IPS-20b (cell line): ENCODE results near the gene ANKS4B.
A peak's percentile ranks its signal among the peaks of the same experiment; 100 is the strongest.
"Not testable (repeated sequence)": the region's sequence is repeated elsewhere in the genome, so short reads cannot be mapped to it uniquely, and the experiment has no call there.

ENCODE experiments used
- H3K27ac ChIP-seq: one replicate; pipeline ENCODE4 v1.5.1; 2013; ENCODE audit warnings: low read length
- H3K27me3 ChIP-seq: 2 replicates; pipeline ENCODE4 v1.6.1; 2013; ENCODE audit warnings: mild to moderate bottlenecking, low read length, inconsistent platforms; ENCODE audit not compliant: insufficient read depth
- H3K36me3 ChIP-seq: 2 replicates; pipeline ENCODE4 v1.6.1; 2013; ENCODE audit warnings: low read depth, mild to moderate bottlenecking, inconsistent platforms, low read length, moderate library complexity; ENCODE audit not compliant: insufficient read depth
- H3K4me1 ChIP-seq: 2 replicates; pipeline ENCODE4 v1.6.1; 2013; ENCODE audit warnings: mild to moderate bottlenecking, control low read depth, inconsistent platforms, low read length, moderate library complexity; ENCODE audit not compliant: insufficient read depth
- H3K4me3 ChIP-seq: 2 replicates; pipeline ENCODE4 v1.5.1; 2013; ENCODE audit warnings: mild to moderate bottlenecking, low read length, inconsistent platforms
- H3K9ac ChIP-seq: 2 replicates; pipeline ENCODE4 v1.6.1; 2013; ENCODE audit warnings: low read depth, mild to moderate bottlenecking, inconsistent platforms, low read length, moderate library complexity
- H3K9me3 ChIP-seq: 2 replicates; pipeline ENCODE4 v1.6.1; 2013; ENCODE audit warnings: mild to moderate bottlenecking, low read depth, low read length, inconsistent platforms; ENCODE audit not compliant: insufficient read depth

ANKS4B gene

DNA sequence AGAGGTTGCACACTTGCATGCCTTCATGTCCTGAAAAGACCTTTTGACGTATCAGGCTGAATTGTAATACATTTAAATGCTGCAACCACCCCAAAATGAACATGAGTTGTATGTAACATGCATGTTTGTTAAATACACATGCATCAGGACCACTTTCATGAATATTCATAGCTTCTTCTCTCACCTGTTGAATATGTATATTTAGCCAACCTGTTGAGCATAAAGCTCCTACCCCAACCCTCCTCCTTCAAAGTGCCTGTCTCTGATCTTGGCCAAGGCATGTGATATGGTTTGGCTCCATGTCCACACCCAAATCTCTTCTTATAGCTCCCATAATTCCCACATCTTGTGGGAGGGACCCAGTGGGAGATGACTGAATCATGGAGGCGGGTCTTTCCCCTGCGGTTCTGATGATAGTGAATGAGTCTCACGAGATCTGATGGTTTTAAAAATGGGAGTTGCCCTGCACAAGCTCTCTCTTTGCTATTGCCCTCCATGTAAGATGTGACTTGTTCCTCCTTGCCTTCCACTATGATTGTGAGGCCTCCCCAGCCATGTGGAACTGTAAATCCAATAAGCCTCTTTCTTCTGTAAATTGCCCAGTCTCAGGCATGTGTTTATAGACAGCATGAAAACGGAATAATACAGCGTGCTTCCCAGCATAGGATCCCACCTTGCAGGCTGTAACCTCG lies 48.3 kb downstream of the ANKS4B start:
- peaks cover 6% of the 10 kb centered on the region; the same call in 1 of the 2 replicates for H3K4me1 ChIP-seq
- H3K36me3 ChIP-seq, result no peaks in the 10 kb centered on the region
- no peak overlapping the region for H3K27ac ChIP-seq
- H3K27me3 ChIP-seq, result peaks cover 36% of the 10 kb centered on the region
- H3K9ac ChIP-seq, result no peak overlapping the region
- no peaks in the 10 kb centered on the region; the same call in 1 of the 2 replicates for H3K9me3 ChIP-seq
- H3K4me3 ChIP-seq, result no peak overlapping the region

DNA sequence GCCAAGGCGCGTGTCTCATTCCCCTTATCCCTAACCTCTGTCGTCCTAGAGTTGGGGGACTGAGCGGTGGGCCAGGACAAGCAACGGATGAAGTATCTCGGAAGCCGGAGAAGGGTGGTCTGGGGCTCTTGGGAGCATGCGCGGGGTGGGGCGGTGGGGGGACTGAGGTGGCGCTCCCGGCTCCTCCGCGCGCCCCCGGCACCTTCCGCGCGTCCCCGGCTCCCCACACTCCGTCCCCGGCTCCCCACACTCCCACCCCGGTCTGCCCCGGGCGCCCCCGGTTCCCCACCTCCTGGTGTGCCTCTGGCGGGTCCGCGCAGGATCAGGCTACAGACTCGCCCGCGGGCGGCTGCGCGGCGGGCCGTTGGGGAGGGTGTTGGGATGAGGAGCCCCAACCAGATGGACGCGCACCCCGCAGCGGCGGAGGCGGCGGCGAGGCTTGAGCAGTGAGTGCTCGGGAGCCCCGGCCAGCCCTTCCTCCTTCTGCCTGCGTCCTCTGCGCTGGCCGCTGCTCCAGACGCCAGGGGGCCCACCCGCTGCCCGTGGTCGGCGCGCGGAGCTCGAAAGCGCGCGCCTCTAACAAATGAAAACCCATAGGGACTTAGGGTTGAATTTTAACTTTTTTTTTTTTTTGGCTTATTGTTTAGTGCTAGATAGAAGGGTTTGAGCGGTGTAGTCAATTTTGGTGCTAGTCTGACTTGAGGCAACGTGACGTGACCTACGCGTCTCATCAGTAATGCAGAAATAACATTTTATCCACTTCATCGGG lies 50.2 kb downstream of the ANKS4B start:
- Histone ChIP-seq H3K9ac (peak overlapping the region; percentile 53; the same call in 1 of the 2 replicates), H3K36me3 (no peaks in the 10 kb centered on the region), H3K27ac (no peak overlapping the region), H3K4me1 (peaks cover 6% of the 10 kb centered on the region; the same call in 1 of the 2 replicates), H3K27me3 (peaks cover 19% of the 10 kb centered on the region), H3K9me3 (no peaks in the 10 kb centered on the region; the same call in 1 of the 2 replicates), H3K4me3 (peak overlapping the region; percentile 78)

DNA sequence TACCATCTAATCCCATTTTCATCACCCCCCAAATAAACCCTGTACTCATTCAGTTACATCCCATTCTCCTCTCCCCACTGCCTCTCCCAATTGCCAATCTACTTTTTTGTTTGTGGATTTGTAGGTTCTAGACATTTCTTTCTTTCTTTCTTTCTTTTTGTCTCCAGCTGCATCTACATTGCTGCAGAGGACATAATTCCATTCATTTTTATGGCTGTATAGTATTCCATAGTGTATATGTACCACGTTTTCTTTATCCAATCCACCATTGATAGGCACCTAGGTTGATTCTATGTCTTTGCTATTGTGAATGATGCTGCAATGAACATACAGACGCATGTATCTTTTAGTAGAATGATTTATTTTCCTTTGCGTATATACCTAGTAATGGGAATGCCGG lies 50.9 kb downstream of the ANKS4B start:
- Histone ChIP-seq H3K4me3 (peak overlapping the region; percentile 78), H3K4me1 (peaks cover 6% of the 10 kb centered on the region; the same call in 1 of the 2 replicates), H3K9ac (peak overlapping the region; percentile 53; the same call in 1 of the 2 replicates), H3K27me3 (peaks cover 12% of the 10 kb centered on the region), H3K9me3 (no peaks in the 10 kb centered on the region; the same call in 1 of the 2 replicates), H3K36me3 (no peaks in the 10 kb centered on the region), H3K27ac (no peak overlapping the region)

DNA sequence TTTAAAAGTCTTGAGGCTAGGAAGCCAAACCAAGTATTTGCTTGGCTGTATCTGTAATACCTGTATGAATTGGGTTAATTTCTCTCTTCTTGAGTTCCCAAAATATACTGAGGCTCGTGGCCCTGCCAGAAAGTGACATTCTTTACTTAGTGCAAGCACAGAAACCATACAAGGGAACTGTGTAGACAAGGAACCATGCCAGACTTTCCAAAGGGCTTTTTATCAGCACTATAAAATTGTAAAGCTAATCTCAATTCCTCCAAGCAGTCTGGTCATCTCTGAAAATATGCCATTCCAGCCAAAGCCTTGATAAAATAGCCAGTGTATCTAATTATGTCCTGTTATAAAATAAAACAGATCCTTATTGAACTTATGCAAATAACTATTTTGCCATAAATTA lies 51.8 kb downstream of the ANKS4B start:
- Histone ChIP-seq H3K27me3 (peaks cover 8% of the 10 kb centered on the region), H3K4me3 (no peak overlapping the region), H3K9me3 (no peaks in the 10 kb centered on the region; the same call in 1 of the 2 replicates), H3K9ac (no peak overlapping the region), H3K4me1 (peaks cover 6% of the 10 kb centered on the region; the same call in 1 of the 2 replicates), H3K36me3 (no peaks in the 10 kb centered on the region), H3K27ac (no peak overlapping the region)

DNA sequence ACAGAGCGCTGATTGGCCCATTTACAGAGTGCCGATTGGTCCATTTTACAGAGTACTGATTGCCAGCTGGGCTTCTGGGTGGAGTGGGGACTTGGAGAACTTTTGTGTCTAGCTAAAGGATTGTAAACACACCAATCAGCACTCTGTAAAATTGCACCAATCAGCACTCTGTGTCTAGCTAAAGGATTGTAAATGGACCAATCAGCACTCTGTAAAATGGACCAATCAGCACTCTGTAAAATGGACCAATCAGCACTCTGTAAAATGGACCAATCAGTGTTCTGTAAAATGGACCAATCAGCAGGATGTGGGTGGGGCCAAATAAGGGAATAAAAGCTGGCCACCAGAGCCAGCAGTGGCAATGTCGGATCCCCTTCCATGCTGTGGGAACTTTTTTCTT lies 56.3 kb downstream of the ANKS4B start:
- H3K27me3 ChIP-seq, H3K36me3 ChIP-seq: not testable (repeated sequence)

DNA sequence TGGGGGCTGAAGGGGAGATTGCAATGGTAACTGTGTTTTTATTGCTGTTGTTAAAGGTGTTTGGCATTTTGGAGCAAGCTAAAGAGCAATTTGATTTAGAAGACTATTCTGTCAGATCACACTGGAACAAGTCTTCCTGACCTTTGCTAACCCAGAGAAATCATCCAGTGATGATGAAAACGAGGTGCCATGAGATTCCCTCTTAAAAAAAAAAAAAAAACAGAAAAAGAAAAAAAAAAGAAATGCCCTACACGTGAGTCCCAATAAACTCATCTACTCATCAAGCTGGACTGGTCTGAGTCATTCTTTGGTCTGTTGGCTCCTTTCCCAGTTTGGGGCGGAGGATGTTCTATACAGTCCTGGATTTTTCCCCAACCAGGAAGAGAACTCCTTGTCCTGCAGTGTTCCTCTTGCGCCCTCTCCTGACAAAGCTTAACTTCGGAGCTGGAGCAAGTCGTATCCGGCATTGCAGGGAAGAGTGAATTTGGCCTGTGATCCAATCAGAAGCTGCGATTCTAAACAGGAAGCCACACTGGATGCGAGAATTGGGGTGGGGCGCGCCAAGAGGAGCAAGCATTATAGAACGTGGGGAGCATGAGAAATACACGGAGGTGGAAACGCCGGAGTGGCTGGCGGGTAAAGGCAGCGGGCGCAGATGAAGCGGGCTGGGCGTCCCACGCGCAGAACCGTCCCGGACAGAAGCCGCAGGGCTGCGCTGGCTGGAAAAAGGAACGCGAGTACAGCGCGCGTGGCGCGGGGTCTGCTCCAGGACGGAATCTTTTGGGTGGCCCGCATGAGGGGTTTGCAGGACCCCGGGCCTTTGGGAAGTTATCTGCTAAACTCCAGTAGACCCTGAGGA lies 67.0 kb downstream of the ANKS4B start:
- peaks cover 49% of the 10 kb centered on the region for H3K27me3 ChIP-seq
- H3K9ac ChIP-seq, result no peak overlapping the region
- no peaks in the 10 kb centered on the region for H3K9me3 ChIP-seq
- peaks cover 12% of the 10 kb centered on the region for H3K4me1 ChIP-seq
- H3K36me3 ChIP-seq, result no peaks in the 10 kb centered on the region
- no peak overlapping the region for H3K27ac ChIP-seq
- peak overlapping the region; percentile 79 for H3K4me3 ChIP-seq

More for the DNA sequence above, 56.3 kb downstream of the ANKS4B start:
- not testable (repeated sequence) for H3K9me3 ChIP-seq, H3K4me1 ChIP-seq, H3K4me3 ChIP-seq, H3K9ac ChIP-seq, H3K27ac ChIP-seq

DNA sequence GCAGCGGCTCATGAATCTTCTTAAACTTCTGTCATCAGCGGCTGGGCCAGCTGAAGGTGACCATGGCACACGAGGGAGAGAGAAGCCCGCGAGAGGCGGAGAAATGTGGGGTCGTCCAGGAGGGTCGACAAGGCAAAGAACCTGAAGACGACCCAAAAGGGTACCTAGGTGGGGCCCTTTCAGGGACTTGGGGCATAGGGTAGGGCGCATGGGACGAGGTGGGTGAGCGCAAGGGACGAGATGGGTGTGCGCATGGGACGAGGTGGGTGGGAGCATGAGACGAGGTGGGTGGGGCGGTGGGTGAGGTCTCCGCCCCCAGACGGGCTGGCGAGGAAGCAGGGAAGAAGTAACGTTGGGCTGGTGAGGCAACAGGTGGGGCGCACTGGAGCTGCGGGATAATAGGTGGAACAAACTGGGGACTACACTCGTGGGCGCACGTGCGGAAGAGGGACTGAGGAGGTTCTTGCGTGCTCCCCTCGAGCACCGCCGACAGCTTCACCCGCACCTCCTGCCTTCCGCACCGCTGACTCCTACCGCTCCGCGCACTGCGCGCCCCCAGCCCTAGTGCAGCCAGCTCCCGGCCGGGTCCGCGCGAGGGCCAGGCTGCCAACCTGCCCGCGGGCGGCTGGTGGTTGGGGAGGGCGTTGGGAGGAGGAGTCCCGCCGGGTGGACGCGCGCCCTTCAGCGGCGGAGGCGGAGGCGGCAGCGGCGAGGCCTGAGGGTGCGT lies 67.8 kb downstream of the ANKS4B start:
- Histone ChIP-seq H3K27me3 (peaks cover 54% of the 10 kb centered on the region), H3K9ac (no peak overlapping the region), H3K4me1 (peaks cover 12% of the 10 kb centered on the region), H3K4me3 (peak overlapping the region; percentile 79), H3K9me3 (no peaks in the 10 kb centered on the region), H3K27ac (no peak overlapping the region), H3K36me3 (no peaks in the 10 kb centered on the region)

DNA sequence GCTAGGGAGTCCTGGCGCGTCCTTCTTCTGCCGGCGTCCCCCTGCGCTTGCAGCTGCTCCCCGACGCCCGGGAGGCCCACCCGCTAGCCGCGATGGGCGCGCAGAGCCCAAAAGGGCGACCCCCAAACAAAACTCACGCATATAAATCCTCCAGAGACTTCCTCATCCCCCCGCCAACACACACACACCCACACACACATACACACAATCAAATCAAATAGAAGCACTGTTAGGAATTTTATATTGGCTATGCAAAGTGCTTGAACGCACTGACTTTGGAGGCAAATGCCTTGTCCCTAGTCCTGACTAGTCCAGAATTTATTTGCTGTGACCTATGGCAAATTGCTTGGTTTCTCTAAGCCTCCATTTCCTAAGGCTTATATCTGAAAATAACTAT lies 68.4 kb downstream of the ANKS4B start:
- Histone ChIP-seq H3K9me3 (no peaks in the 10 kb centered on the region), H3K27ac (no peak overlapping the region), H3K9ac (no peak overlapping the region), H3K27me3 (peaks cover 54% of the 10 kb centered on the region), H3K36me3 (no peaks in the 10 kb centered on the region), H3K4me3 (peak overlapping the region; percentile 79), H3K4me1 (peaks cover 12% of the 10 kb centered on the region)

DNA sequence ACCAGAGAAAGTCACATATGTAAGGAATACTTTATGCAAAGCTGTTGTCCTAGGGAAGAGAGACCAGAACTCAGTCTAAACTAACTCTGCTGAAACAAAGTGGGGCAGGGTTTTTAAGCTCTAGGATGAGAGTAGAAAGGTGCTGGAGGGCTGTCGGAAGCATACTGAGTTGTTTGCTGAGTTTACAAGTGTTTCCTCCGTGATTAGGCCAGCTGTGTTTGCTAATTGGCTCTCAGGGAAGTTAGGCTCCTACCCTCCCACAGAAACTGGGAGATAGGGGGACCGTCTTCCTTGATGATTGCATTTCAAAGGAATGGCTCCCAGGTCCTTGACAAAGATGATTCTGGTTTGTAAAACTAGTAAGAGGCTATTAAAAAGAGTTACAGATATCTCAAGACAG lies 69.0 kb downstream of the ANKS4B start:
- peak overlapping the region; percentile 79; the same call in 1 of the 2 replicates for H3K4me3 ChIP-seq
- H3K9ac ChIP-seq, result no peak overlapping the region

DNA sequence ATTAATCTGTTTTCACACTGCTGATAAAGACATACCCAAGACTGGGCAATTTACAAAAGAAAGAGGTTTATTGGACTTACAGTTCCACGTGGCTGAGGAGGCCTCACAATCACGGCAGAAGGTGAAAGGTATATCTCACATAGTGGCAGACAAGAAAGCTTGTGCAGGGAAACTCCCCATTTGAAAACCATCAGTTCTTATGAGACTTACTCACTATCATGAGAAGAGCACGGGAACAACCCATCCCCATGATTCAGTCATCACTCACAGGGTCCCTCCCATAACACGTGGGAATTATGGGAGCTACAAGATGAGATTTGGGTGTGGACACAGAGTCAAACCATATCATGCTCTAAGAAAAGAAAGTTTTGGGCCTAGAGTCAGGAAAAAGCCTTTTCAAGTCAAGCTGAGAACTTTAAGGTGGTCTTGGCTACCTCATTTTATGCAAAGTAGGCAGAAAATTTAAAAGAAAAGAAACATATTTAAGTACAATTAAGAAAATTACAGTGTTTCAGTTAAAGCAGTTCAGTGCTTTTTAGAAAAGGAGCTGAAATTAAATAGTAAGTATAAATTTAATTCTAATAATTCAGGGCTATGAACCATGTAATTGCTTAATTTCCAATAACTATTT lies 69.5 kb downstream of the ANKS4B start:
- no peaks in the 10 kb centered on the region for H3K9me3 ChIP-seq
- H3K4me1 ChIP-seq, result peaks cover 12% of the 10 kb centered on the region
- no peaks in the 10 kb centered on the region for H3K36me3 ChIP-seq
- peaks cover 54% of the 10 kb centered on the region for H3K27me3 ChIP-seq
- H3K27ac ChIP-seq, result no peak overlapping the region
- H3K9ac ChIP-seq, result no peak overlapping the region
- no peak overlapping the region for H3K4me3 ChIP-seq

More for the DNA sequence above, 69.0 kb downstream of the ANKS4B start:
- Histone ChIP-seq H3K9me3 (no peaks in the 10 kb centered on the region), H3K27ac (no peak overlapping the region), H3K27me3 (peaks cover 54% of the 10 kb centered on the region), H3K4me1 (peaks cover 12% of the 10 kb centered on the region), H3K36me3 (no peaks in the 10 kb centered on the region)
